PFSK-1 (cell line): ENCODE measurements around the gene POT1.

Experiments
- SIN3A ChIP-seq: IDR thresholded peaks from 2 replicates; pipeline ENCODE4 v1.6.1; 2012; ENCODE audit warnings: mild to moderate bottlenecking, low read length, moderate library complexity, borderline replicate concordance; ENCODE audit not compliant: insufficient read depth
- TF ChIP-seq, protein P1 (sequence below), 2 experiments: IDR thresholded peaks; 2 replicates each; pipeline versions ENCODE4 v1.6.1 to v1.8.0; 2011 to 2012; ENCODE audit warnings: low read depth in 2 of 2, low read length in 2 of 2, control low read depth in 1 of 2, inconsistent platforms in 1 of 2, mild to moderate bottlenecking in 1 of 2, moderate library complexity in 1 of 2; ENCODE audit not compliant: insufficient read depth in 1 of 2

DNA sequence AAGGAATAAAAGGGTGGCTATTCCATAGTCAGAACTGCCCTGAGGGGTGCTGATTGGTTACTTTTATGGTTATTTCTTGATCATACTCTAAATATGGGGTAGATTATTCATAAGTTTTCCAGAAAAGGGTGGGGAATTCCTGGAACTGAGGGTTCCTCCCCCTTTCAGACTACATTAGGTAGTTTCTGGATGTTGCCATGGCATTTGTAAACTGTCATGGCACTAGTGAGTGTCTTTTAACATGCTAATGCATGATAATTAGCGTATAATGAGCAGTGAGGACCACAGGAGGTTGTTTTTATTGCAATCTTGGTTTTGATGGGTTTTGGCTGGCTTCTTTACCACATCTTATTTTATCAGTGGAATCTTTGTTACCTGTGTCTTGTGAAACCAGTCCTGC, 26.5 kb upstream of the POT1 start:
- TF ChIP-seq, protein P1, sequence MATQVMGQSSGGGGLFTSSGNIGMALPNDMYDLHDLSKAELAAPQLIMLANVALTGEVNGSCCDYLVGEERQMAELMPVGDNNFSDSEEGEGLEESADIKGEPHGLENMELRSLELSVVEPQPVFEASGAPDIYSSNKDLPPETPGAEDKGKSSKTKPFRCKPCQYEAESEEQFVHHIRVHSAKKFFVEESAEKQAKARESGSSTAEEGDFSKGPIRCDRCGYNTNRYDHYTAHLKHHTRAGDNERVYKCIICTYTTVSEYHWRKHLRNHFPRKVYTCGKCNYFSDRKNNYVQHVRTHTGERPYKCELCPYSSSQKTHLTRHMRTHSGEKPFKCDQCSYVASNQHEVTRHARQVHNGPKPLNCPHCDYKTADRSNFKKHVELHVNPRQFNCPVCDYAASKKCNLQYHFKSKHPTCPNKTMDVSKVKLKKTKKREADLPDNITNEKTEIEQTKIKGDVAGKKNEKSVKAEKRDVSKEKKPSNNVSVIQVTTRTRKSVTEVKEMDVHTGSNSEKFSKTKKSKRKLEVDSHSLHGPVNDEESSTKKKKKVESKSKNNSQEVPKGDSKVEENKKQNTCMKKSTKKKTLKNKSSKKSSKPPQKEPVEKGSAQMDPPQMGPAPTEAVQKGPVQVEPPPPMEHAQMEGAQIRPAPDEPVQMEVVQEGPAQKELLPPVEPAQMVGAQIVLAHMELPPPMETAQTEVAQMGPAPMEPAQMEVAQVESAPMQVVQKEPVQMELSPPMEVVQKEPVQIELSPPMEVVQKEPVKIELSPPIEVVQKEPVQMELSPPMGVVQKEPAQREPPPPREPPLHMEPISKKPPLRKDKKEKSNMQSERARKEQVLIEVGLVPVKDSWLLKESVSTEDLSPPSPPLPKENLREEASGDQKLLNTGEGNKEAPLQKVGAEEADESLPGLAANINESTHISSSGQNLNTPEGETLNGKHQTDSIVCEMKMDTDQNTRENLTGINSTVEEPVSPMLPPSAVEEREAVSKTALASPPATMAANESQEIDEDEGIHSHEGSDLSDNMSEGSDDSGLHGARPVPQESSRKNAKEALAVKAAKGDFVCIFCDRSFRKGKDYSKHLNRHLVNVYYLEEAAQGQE (IDR thresholded peaks at IDR 0.05; ENCODE audit: insufficient read depth in 1 of 2, low read depth in 2 of 2, low read length in 2 of 2), result no peak
- TF ChIP-seq SIN3A, result no peak
